H1 (cell line): Measurements from ENCODE around the gene SLC22A23. TPM values are rescaled to one million over a fixed set of nuclear protein-coding genes. Genes with fewer than 3 reads are reported as not detected.

Experiments
- CTCF ChIA-PET: fragments of 300-600 bp; sonication (Branson Sonifier 250); formaldehyde crosslinking; loops from one replicate; lab custom pipeline; 2021; ENCODE audit not compliant: partially characterized antibody; lab: Charles Lee
- POLR2A ChIA-PET: fragments of 300-600 bp; sonication (Branson Sonifier 250); formaldehyde crosslinking; loops from one replicate; lab custom pipeline; 2021; ENCODE audit warnings: inconsistent platforms; ENCODE audit not compliant: partially characterized antibody; lab: Charles Lee
- DNase-seq, 2 experiments: peaks; one replicate each; pipeline versions ENCODE4 v3.0.0 to v3.0.0-alpha.2; 2010 to 2022; ENCODE audit warnings: low spot score in 2 of 2, low read depth in 1 of 2, mixed read lengths in 1 of 2
- FAIRE-seq: peaks from 2 replicates; lab custom pipeline; 2011; peaks lifted over from hg19 to GRCh38; lab: Jason Lieb, UNC
- H2AFZ ChIP-seq: 2 replicates; pipeline ENCODE4 v1.8.1; 2012; ENCODE audit warnings: low read length, inconsistent platforms
- H2AK5ac ChIP-seq: 2 replicates; pipeline ENCODE4 v1.6.1; 2013; ENCODE audit warnings: low read depth, low read length
- H2BK120ac ChIP-seq: replicated peaks from 2 replicates; pipeline ENCODE3; 2013; ENCODE audit warnings: low read depth, low read length, inconsistent platforms
- H2BK12ac ChIP-seq: 2 replicates; pipeline ENCODE4 v1.6.1; 2013; ENCODE audit warnings: low read depth, low read length
- H2BK15ac ChIP-seq: 2 replicates; pipeline ENCODE4 v1.6.1; 2013; ENCODE audit warnings: low read length
- H2BK20ac ChIP-seq: 2 replicates; pipeline ENCODE4 v1.6.1; 2013; ENCODE audit warnings: low read length
- H2BK5ac ChIP-seq: 2 replicates; pipeline ENCODE4 v1.6.1; 2013; ENCODE audit warnings: low read depth, low read length
- H3K14ac ChIP-seq: 2 replicates; pipeline ENCODE4 v1.6.1; 2013; ENCODE audit warnings: inconsistent platforms; ENCODE audit not compliant: insufficient read length
- H3K18ac ChIP-seq: 2 replicates; pipeline ENCODE4 v1.6.1; 2013; ENCODE audit warnings: low read length; ENCODE audit errors: extremely low read depth
- H3K23ac ChIP-seq: 2 replicates; pipeline ENCODE4 v1.6.1; 2013; ENCODE audit warnings: inconsistent platforms; ENCODE audit not compliant: insufficient read length
- H3K23me2 ChIP-seq: 2 replicates; pipeline ENCODE4 v1.6.1; 2013; ENCODE audit warnings: low read depth, low read length
- H3K27ac ChIP-seq: 2 replicates; pipeline ENCODE4 v1.6.1; 2011; ENCODE audit warnings: low read depth, low read length, inconsistent platforms
- H3K27me3 ChIP-seq, 4 experiments: replicated peaks in 1 of 4; 1 replicate in 1 of 4; 2 replicates in 3 of 4; pipeline versions ENCODE4 v1.6.1 to v1.8.1; 2011 to 2013; ENCODE audit warnings: low read length in 3 of 4, mild to moderate bottlenecking in 3 of 4, inconsistent platforms in 2 of 4, mixed read lengths in 2 of 4, moderate library complexity in 1 of 4; ENCODE audit not compliant: control insufficient read depth in 3 of 4, insufficient read depth in 3 of 4; ENCODE audit errors: extremely low read depth in 1 of 4
- H3K36me3 ChIP-seq, 4 experiments: 2 replicates each; pipeline versions ENCODE4 v1.6.1 to v1.8.1; 2011 to 2013; ENCODE audit warnings: mild to moderate bottlenecking in 4 of 4, low read length in 3 of 4, moderate library complexity in 2 of 4, control low read depth in 1 of 4, inconsistent platforms in 1 of 4; ENCODE audit not compliant: insufficient read depth in 4 of 4, control insufficient read depth in 2 of 4
- H3K4ac ChIP-seq: replicated peaks from 2 replicates; pipeline ENCODE3; 2013; ENCODE audit warnings: low read length, low read depth, mixed read lengths, inconsistent platforms; ENCODE audit not compliant: insufficient read length
- H3K4me1 ChIP-seq, 4 experiments: replicated peaks in 1 of 4; 1 replicate in 1 of 4; 2 replicates in 3 of 4; pipeline versions ENCODE4 v1.6.1 to v1.8.1; 2011 to 2013; ENCODE audit warnings: low read length in 3 of 4, inconsistent platforms in 2 of 4, mixed read lengths in 1 of 4; ENCODE audit not compliant: insufficient read depth in 4 of 4, control insufficient read depth in 3 of 4
- H3K4me2 ChIP-seq, 2 experiments: 2 replicates each; pipeline versions ENCODE4 v1.6.1 to v1.8.1; 2011 to 2013; ENCODE audit warnings: low read depth in 2 of 2, low read length in 2 of 2, control low read depth in 1 of 2, inconsistent platforms in 1 of 2, mild to moderate bottlenecking in 1 of 2; ENCODE audit not compliant: insufficient read depth in 1 of 2
- H3K4me3 ChIP-seq, 4 experiments: fragments of 200-600, 300-600 bp in 1 of 4; sonication (generic), shearing (Covaris generic), sonication (Bioruptor Twin) in 1 of 4; 2 replicates each; pipeline versions ENCODE4 v1.5.1 to v1.8.1; 2011 to 2016; ENCODE audit warnings: low read length in 4 of 4, low read depth in 3 of 4, control low read depth in 2 of 4, inconsistent platforms in 2 of 4, mild to moderate bottlenecking in 2 of 4, mixed read lengths in 1 of 4, moderate library complexity in 1 of 4; ENCODE audit not compliant: insufficient read depth in 2 of 4; ENCODE audit errors: extremely low read depth in 1 of 4
- H3K56ac ChIP-seq: replicated peaks from 2 replicates; pipeline ENCODE3; 2013; ENCODE audit warnings: low read depth, mild to moderate bottlenecking, mixed read lengths, low read length, inconsistent platforms; ENCODE audit not compliant: insufficient read length
- H3K79me1 ChIP-seq: 2 replicates; pipeline ENCODE4 v1.6.1; 2013; ENCODE audit warnings: low read depth, low read length, control low read depth
- H3K79me2 ChIP-seq, 2 experiments: 2 replicates each; pipeline versions ENCODE4 v1.6.1 to v1.8.1; 2012 to 2013; ENCODE audit warnings: low read length in 2 of 2, mild to moderate bottlenecking in 2 of 2, inconsistent platforms in 1 of 2; ENCODE audit not compliant: insufficient read depth in 2 of 2, control insufficient read depth in 1 of 2
- H3K9ac ChIP-seq, 4 experiments: replicated peaks in 1 of 4; 1 replicate in 1 of 4; 2 replicates in 3 of 4; pipeline versions ENCODE4 v1.6.1 to v1.8.1; 2011 to 2013; ENCODE audit warnings: low read depth in 3 of 4, low read length in 3 of 4, control low read depth in 2 of 4, mild to moderate bottlenecking in 2 of 4, moderate library complexity in 2 of 4, inconsistent platforms in 1 of 4; ENCODE audit errors: extremely low read depth in 1 of 4
- H3K9me3 ChIP-seq, 2 experiments: 2 replicates each; pipeline versions ENCODE4 v1.6.1 to v1.8.1; 2012 to 2013; ENCODE audit warnings: mild to moderate bottlenecking in 2 of 2, moderate library complexity in 2 of 2, control low read depth in 1 of 2, inconsistent platforms in 1 of 2, low read depth in 1 of 2, low read length in 1 of 2, mixed read lengths in 1 of 2; ENCODE audit not compliant: insufficient read depth in 2 of 2
- H4K20me1 ChIP-seq, 2 experiments: replicated peaks in 1 of 2; 2 replicates each; pipeline versions ENCODE3 to v1.8.1; 2011 to 2013; ENCODE audit warnings: inconsistent platforms in 2 of 2, low read length in 2 of 2, mild to moderate bottlenecking in 1 of 2; ENCODE audit not compliant: insufficient read depth in 2 of 2, control insufficient read depth in 1 of 2
- H4K5ac ChIP-seq: 2 replicates; pipeline ENCODE4 v1.6.1; 2013; ENCODE audit warnings: low read length, low read depth, mixed read lengths, inconsistent platforms; ENCODE audit not compliant: insufficient read length
- H4K8ac ChIP-seq: 2 replicates; pipeline ENCODE4 v1.8.0; 2013; ENCODE audit warnings: mild to moderate bottlenecking, moderate library complexity, low read length, inconsistent platforms; ENCODE audit not compliant: insufficient read depth; ENCODE audit errors: extremely low read depth
- H4K91ac ChIP-seq: replicated peaks from 2 replicates; pipeline ENCODE3; 2013; ENCODE audit warnings: low read length, mixed read lengths, inconsistent platforms; ENCODE audit not compliant: insufficient read length
- ATF3 ChIP-seq: IDR thresholded peaks from 2 replicates; pipeline ENCODE4 v1.6.1; 2011; ENCODE audit warnings: low read depth, mild to moderate bottlenecking, low read length; ENCODE audit not compliant: insufficient read depth
- CEBPB ChIP-seq: IDR thresholded peaks from 2 replicates; pipeline ENCODE4 v1.6.1; 2012; ENCODE audit warnings: low read depth, low read length
- CHD2 ChIP-seq: IDR thresholded peaks from 2 replicates; pipeline ENCODE4 v1.6.1; 2012; ENCODE audit warnings: low read length, improper control_type of control experiment
- CTCF ChIP-seq, 3 experiments: IDR thresholded peaks; 1 replicate in 2 of 3; 2 replicates in 1 of 3; pipeline versions ENCODE4 v1.5.1 to v1.6.1; 2011; ENCODE audit warnings: low read length in 3 of 3, mild to moderate bottlenecking in 3 of 3, inconsistent platforms in 2 of 3, low read depth in 1 of 3, moderate library complexity in 1 of 3; ENCODE audit not compliant: insufficient read depth in 1 of 3; ENCODE audit errors: control extremely low read depth in 1 of 3
- E2F6 ChIP-seq: IDR thresholded peaks from 2 replicates; pipeline ENCODE4 v1.6.1; 2012; ENCODE audit warnings: inconsistent platforms
- EGR1 ChIP-seq: IDR thresholded peaks from 2 replicates; pipeline ENCODE4 v1.6.1; 2011; ENCODE audit warnings: low read depth, low read length, borderline replicate concordance
- MAFK ChIP-seq: IDR thresholded peaks from 2 replicates; pipeline ENCODE4 v1.6.1; 2012; ENCODE audit warnings: low read depth, mild to moderate bottlenecking, improper control_type of control experiment, low read length
- NANOG ChIP-seq: IDR thresholded peaks from 2 replicates; pipeline ENCODE4 v1.6.1; 2011; ENCODE audit warnings: low read length, low read depth, mild to moderate bottlenecking, inconsistent platforms; ENCODE audit not compliant: insufficient read depth, poor library complexity, severe bottlenecking
- SP4 ChIP-seq: IDR thresholded peaks from 2 replicates; pipeline ENCODE4 v1.6.1; 2012; ENCODE audit warnings: low read length, inconsistent platforms
- TAF7 ChIP-seq: optimal IDR thresholded peaks from 2 replicates; pipeline ENCODE3; 2011; ENCODE audit warnings: low read depth, mild to moderate bottlenecking, inconsistent platforms, low read length, moderate library complexity, borderline replicate concordance
- YY1 ChIP-seq: IDR thresholded peaks from 2 replicates; pipeline ENCODE4 v1.6.1; 2011; ENCODE audit warnings: low read depth, mild to moderate bottlenecking, low read length
- WGBS, 2 experiments: shearing (Covaris generic) in 1 of 2; methylation state at CpG; one replicate each; pipeline versions ENCODE4 v1.1.6 to v1.1.7; 2013 to 2015; ENCODE audit warnings: low lambda C conversion rate in 2 of 2, mixed read lengths in 2 of 2, inconsistent platforms in 1 of 2, low coverage in 1 of 2, missing lambda C conversion rate in 1 of 2; ENCODE audit not compliant: insufficient replicate concordance in 2 of 2, insufficient coverage in 1 of 2, insufficient read length in 1 of 2; ENCODE audit errors: extremely low coverage in 1 of 2, missing lambda C conversion rate in 1 of 2; 5-methylcytosine and 5-hydroxymethylcytosine counted together
- polyA plus RNA-seq, 7 experiments: library from polyadenylated mRNA; depleted of rRNA in 3 of 7; stranded (reverse) in 5 of 7; unstranded in 2 of 7; fragments of >200 nt in 5 of 7; fragments of 200-250 nt in 2 of 7; gene quantifications; 1 replicate in 5 of 7; 2 replicates in 1 of 7; 4 replicates in 1 of 7; pipeline versions ENCODE4 v1.2.1 to v1.2.3, GENCODE V29; 2011 to 2013; ENCODE audit warnings: missing spikeins in 2 of 7, mixed read lengths in 2 of 7
- total RNA-seq: library from RNA; stranded (reverse); fragmentation: NEBNext Ultra II Directional; extraction: Animal tissue kit (Norgen Biotek cat#: 25700); gene quantifications from 2 replicates; pipeline ENCODE4 v1.2.1, GENCODE V29; 2021

SLC22A23 gene
- total and polyA plus RNA-seq, 2 of the 8 experiments (the other 6 are each of a cell fraction or from before 2014, with no cell fraction given) = 9.9 to 38.4 TPM

GRCh38 chr6:3291346-3291745 is 165.5 kb downstream of the SLC22A23 start:
- H3K79me2 ChIP-seq = no peaks in the 10 kb centered on the region
- CTCF ChIA-PET = interaction anchor here (0.6 to 2.8 kb wide), 13 partner anchors 8 to 442 kb away, joined by 3 to 17 read pairs (median 5); no protein-coding TSS in a partner anchor
- no peak for TF ChIP-seq EGR1
- no peak for TF ChIP-seq CHD2
- no peak for TF ChIP-seq MAFK
- no peak for TF ChIP-seq NANOG
- no peak for TF ChIP-seq SP4
- TF ChIP-seq YY1 = no peak
- TF ChIP-seq E2F6 = no peak
- no peak for TF ChIP-seq CEBPB
- TF ChIP-seq CTCF (IDR thresholded peaks at IDR 0.05; ENCODE audit: control extremely low read depth in 1 of 3, insufficient read depth in 1 of 3, low read depth in 1 of 3, low read length in 3 of 3) = no peak
- TF ChIP-seq ATF3 = no peak
- TF ChIP-seq TAF7 = no peak

More at GRCh38 chr6:3291346-3291745, 165.5 kb downstream of the SLC22A23 start:
- H3K23ac ChIP-seq = no peak overlapping the region
- FAIRE-seq = no peak
- H2BK120ac ChIP-seq = no peak overlapping the region
- H3K4me1 ChIP-seq = no peaks in the 10 kb centered on the region
- H2BK15ac ChIP-seq = no peak overlapping the region
- H4K91ac ChIP-seq = no peak overlapping the region
- no peak overlapping the region for H2BK20ac ChIP-seq
- H3K18ac ChIP-seq = no peak overlapping the region
- H3K4me2 ChIP-seq = no peak overlapping the region
- no peak overlapping the region for H4K8ac ChIP-seq
- no peaks in the 10 kb centered on the region for H3K79me1 ChIP-seq
- H3K4me3 ChIP-seq = no peak overlapping the region
- no peak overlapping the region for H3K56ac ChIP-seq
- H3K9ac ChIP-seq = no peak overlapping the region
- H2AFZ ChIP-seq = no peak overlapping the region
- no peak overlapping the region for H2AK5ac ChIP-seq
- no peak for DNase-seq
- no peak overlapping the region for H2BK5ac ChIP-seq
- H4K5ac ChIP-seq = no peak overlapping the region
- H3K23me2 ChIP-seq = no peaks in the 10 kb centered on the region
- no peaks in the 10 kb centered on the region for H3K27me3 ChIP-seq
- peaks cover 0 to 4% (median 0%) of the 10 kb centered on the region in 4 experiments; a peak in 2 of 8 replicates for H3K36me3 ChIP-seq
- no peak overlapping the region for H3K14ac ChIP-seq
- H3K9me3 ChIP-seq = no peaks in the 10 kb centered on the region
- 91% methylated on average over 4 of the region's 4 CpGs; no CpG with 5 or more reads in 1 of the 2 experiments for WGBS, 2 experiments
- no peak overlapping the region for H3K4ac ChIP-seq
- H3K27ac ChIP-seq = no peak overlapping the region
- POLR2A ChIA-PET = interaction anchor here (0.7 to 1.5 kb wide), 2 partner anchors 31 to 105 kb away, joined by 3 read pairs; no protein-coding TSS in a partner anchor
- no peaks in the 10 kb centered on the region for H4K20me1 ChIP-seq
- H2BK12ac ChIP-seq = no peak overlapping the region
